Measurements from ENCODE around the gene EEFSEC. TPM values are rescaled to one million over a fixed set of nuclear protein-coding genes. Genes with fewer than 3 reads are reported as not detected.

The EEFSEC gene
- total RNA-seq (2014; rRNA removed; shearing (Covaris generic)), result 10.6 and 11.4 TPM in 2 replicates

DNA sequence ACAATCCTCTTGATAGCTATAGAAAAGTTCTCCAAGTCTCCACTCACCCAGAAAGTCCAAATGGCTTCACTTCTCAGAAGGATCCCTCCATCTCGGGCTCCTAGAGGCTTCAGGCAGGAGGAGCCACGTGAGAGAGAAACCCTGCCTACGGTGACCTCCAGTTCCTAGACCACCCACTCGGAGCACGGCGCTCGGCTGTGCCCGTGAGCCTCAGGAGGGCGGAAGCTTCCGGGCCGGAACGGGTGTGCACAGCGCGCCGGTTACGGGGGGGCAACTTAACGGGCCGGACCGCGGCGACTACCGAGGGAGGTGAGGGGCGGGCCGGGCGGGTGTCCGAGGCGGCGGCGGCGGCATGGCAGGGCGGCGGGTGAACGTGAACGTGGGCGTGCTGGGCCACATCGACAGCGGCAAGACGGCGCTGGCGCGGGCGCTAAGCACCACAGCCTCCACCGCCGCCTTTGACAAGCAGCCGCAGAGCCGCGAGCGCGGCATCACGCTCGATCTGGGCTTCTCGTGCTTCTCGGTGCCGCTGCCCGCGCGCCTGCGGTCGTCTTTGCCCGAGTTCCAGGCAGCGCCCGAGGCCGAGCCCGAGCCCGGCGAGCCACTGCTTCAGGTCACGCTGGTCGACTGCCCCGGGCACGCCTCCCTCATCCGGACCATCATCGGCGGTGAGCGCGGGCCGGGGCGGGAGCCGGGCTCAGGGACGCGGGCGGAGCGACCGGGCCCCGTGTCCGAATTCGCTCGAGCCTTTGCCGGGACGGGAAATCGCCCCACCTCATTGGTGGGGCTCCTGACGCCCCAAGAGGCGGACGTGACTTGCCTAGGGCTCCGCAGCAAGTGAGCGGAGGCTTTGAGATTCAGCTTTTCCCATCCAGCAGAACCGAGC, at the start of gene EEFSEC:
TSS of gene EEFSEC (plus strand) at position 326 of the 886 bp plus-strand sequence. CDS start at position 353, 27 bp downstream.
- Histone ChIP-seq H3K4me1 (no peaks in the 10 kb centered on the region), H3K9me3 (replicated peaks) (peaks cover 2% of the 10 kb centered on the region; the same call in 1 of the 2 replicates), H3K4me3 (peak within 1 kb of the TSS; percentile 97), H3K36me3 (peaks cover 5% of the 10 kb centered on the region; the same call in 1 of the 2 replicates), H3K27ac (peak within 1 kb of the TSS; percentile 70), H3K27me3 (no peaks in the 10 kb centered on the region)
- DNase-seq, result peak; percentile 84 to 88

DNA sequence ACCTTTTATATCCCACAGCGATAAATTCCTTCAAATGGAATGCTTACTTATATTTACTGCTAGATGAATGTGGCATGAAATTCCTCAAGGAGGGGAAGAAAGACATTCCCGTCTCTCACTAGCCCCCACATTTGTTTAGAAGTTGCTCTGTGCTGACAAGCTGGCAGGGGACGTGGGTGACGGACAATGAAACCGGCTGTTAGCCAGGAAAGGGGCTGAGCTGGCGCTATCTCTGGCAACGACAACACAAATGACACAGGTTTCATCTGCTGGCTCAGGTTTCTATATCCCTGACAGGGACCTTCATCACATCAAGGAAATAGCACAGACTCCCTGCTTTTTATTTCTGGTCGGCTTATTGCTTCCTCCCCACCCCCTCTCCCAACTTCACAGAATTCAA, 45.4 kb upstream of the EEFSEC start:
- peaks cover 46% of the 10 kb centered on the region for H3K36me3 ChIP-seq
- no peaks in the 10 kb centered on the region for H3K27me3 ChIP-seq
- no peak for DNase-seq
- H3K4me1 ChIP-seq, result no peaks in the 10 kb centered on the region; the same call in 1 of the 2 replicates
- no peaks in the 10 kb centered on the region for H3K9me3 ChIP-seq (replicated peaks)
- no peak overlapping the region for H3K4me3 ChIP-seq
- H3K27ac ChIP-seq, result no peak overlapping the region

DNA sequence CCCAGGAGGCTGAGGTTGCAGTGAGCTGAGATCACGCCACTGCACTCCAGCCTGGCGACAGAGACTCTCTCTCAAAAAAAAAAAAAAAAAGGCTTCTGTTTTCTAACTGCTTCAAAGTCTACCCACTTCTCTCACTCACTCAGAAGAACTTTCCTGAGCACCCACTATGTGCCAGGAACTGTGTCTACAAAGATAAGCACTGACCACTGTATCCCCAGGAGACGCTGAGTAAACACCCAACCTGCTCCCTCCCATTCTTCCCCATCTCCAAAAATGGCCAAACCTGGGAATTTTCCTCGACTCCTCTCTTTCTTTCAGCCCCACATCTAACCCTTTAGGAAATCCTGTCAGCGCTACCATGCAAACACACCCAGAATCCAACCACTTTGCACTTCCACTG, 42.1 kb upstream of the EEFSEC start:
- Histone ChIP-seq H3K27ac (no peak overlapping the region), H3K4me3 (no peak overlapping the region), H3K4me1 (no peaks in the 10 kb centered on the region; the same call in 1 of the 2 replicates), H3K27me3 (no peaks in the 10 kb centered on the region), H3K9me3 (replicated peaks) (no peaks in the 10 kb centered on the region), H3K36me3 (peaks cover 40% of the 10 kb centered on the region)
- DNase-seq, result no peak

GRCh38 chr3:128112357-128112968, 40.8 kb upstream of the EEFSEC start:
- H3K36me3 ChIP-seq, result peaks cover 34% of the 10 kb centered on the region
- H3K4me1 ChIP-seq, result no peaks in the 10 kb centered on the region; the same call in 1 of the 2 replicates
- no peak overlapping the region for H3K27ac ChIP-seq
- no peaks in the 10 kb centered on the region for H3K9me3 ChIP-seq (replicated peaks)
- no peaks in the 10 kb centered on the region for H3K27me3 ChIP-seq
- DNase-seq, result peak in 1 of 2 experiments; percentile 26
- H3K4me3 ChIP-seq, result no peak overlapping the region

- Histone ChIP-seq H3K36me3 (peaks cover 32% of the 10 kb centered on the region), H3K4me3 (no peak overlapping the region), H3K4me1 (no peaks in the 10 kb centered on the region; the same call in 1 of the 2 replicates), H3K9me3 (replicated peaks) (no peaks in the 10 kb centered on the region), H3K27ac (no peak overlapping the region), H3K27me3 (no peaks in the 10 kb centered on the region)
- DNase-seq, result no peak
Measured at GRCh38 chr3:128113817-128114794, 39.2 kb upstream of the EEFSEC start.

GRCh38 chr3:128122013-128122412, 31.3 kb upstream of the EEFSEC start:
- H3K4me1 ChIP-seq, result 0 out of 2 replicates have a peak, but pooled peaks cover 8% of the 10 kb centered on the region
- H3K27me3 ChIP-seq, result no peaks in the 10 kb centered on the region
- no peaks in the 10 kb centered on the region for H3K9me3 ChIP-seq (replicated peaks)
- H3K27ac ChIP-seq, result no peak overlapping the region
- no peak overlapping the region for H3K4me3 ChIP-seq
- DNase-seq, result no peak
- peaks cover 3% of the 10 kb centered on the region; the same call in 1 of the 2 replicates for H3K36me3 ChIP-seq

- Histone ChIP-seq H3K9me3 (replicated peaks) (no peaks in the 10 kb centered on the region), H3K4me3 (peak overlapping the region; percentile 78), H3K4me1 (0 out of 2 replicates have a peak, but pooled peaks cover 8% of the 10 kb centered on the region), H3K36me3 (no peaks in the 10 kb centered on the region), H3K27me3 (no peaks in the 10 kb centered on the region), H3K27ac (peak overlapping the region; percentile 63)
- DNase-seq, result no peak
Measured at GRCh38 chr3:128123156-128123537, 30.1 kb upstream of the EEFSEC start.

GRCh38 chr3:128123538-128124368, 29.5 kb upstream of the EEFSEC start, which contains the start of gene RUVBL1:
Gene RUVBL1, minus strand, starts transcription at chr3:128123812. Its CDS starts 88 bp downstream, at chr3:128123724.
- no peaks in the 10 kb centered on the region for H3K36me3 ChIP-seq

GRCh38 chr3:128127236-128127635, 26.0 kb upstream of the EEFSEC start:
- H3K9me3 ChIP-seq (replicated peaks), result no peaks in the 10 kb centered on the region
- no peaks in the 10 kb centered on the region for H3K36me3 ChIP-seq
- H3K4me1 ChIP-seq, result 0 out of 2 replicates have a peak, but pooled peaks cover 8% of the 10 kb centered on the region
- DNase-seq, result no peak
- H3K27ac ChIP-seq, result no peak overlapping the region
- no peak overlapping the region for H3K4me3 ChIP-seq
- H3K27me3 ChIP-seq, result no peaks in the 10 kb centered on the region

More at GRCh38 chr3:128123538-128124368, 29.5 kb upstream of the EEFSEC start, which contains the start of gene RUVBL1:
- 0 out of 2 replicates have a peak, but pooled peaks cover 8% of the 10 kb centered on the region for H3K4me1 ChIP-seq
- H3K9me3 ChIP-seq (replicated peaks), result no peaks in the 10 kb centered on the region
- H3K4me3 ChIP-seq, result peak within 1 kb of the TSS; percentile 78
- H3K27me3 ChIP-seq, result no peaks in the 10 kb centered on the region
- peak; percentile 99 for DNase-seq
- peak within 1 kb of the TSS; percentile 63 for H3K27ac ChIP-seq

DNA sequence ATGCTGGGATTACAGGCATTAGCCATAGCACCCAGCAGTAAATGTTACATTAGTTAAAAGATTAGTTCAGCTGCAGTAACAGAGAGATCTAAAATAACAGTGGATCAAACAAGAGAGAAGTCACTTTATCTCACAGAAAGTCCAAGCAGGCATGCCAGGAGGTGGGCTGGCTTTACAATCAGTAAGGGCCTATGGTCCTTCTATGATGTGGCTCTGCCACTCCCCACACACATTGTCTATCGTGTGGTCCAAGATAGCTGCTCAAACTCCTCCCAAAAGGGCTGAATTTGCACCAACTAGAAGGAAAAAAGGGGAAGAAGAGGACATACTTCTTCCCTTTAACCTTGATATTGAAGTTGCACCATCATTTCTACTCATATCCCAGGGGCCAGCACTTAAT, 25.0 kb upstream of the EEFSEC start:
- Histone ChIP-seq H3K27ac (no peak overlapping the region), H3K36me3 (no peaks in the 10 kb centered on the region), H3K4me3 (no peak overlapping the region), H3K4me1 (peaks cover 8% of the 10 kb centered on the region; the same call in 1 of the 2 replicates), H3K9me3 (replicated peaks) (no peaks in the 10 kb centered on the region), H3K27me3 (no peaks in the 10 kb centered on the region)
- no peak for DNase-seq

DNA sequence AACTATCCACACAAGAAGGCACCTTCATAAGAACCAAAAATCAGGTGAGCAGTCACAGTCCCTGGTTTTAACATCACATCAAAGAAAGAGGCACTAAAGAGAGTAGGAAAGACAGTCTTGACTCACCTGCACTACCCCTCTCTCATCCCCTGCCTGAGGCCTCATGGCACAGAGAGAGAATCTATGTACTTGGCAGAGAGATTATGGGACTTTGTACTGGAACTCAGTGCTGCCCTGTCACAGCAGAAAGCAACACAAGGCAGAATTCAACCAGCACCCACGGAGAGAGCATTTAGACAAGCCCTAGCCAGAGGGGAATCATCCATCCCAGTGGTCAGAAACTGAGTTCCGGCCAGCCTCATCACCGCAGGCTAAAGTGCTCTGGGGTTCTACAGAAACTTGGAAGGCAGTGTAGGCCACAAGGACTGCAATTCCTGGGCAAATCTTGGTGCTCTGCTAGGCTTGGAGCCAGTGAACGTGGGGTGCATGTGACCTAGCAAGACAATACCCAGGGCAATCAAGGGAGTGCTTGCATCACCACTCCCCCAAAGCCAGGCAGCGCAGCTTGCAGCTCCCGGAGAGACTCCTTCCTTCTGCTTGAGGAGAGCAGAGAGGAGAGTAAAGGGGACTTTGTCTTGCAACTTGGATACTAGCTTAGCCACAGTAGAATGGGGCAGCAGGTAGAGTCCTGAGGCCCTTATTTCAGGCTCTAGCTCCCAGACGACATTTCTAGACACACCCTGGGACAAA, 21.2 kb upstream of the EEFSEC start:
- H3K27me3 ChIP-seq, result no peaks in the 10 kb centered on the region

GRCh38 chr3:128133273-128133883, 19.9 kb upstream of the EEFSEC start:
- Histone ChIP-seq H3K27ac (no peak overlapping the region), H3K4me1 (peaks cover 4% of the 10 kb centered on the region; the same call in 1 of the 2 replicates), H3K36me3 (no peaks in the 10 kb centered on the region), H3K9me3 (replicated peaks) (no peaks in the 10 kb centered on the region), H3K4me3 (no peak overlapping the region), H3K27me3 (no peaks in the 10 kb centered on the region)
- peak; percentile 67 to 82 for DNase-seq

More for the DNA sequence above, 21.2 kb upstream of the EEFSEC start:
- Histone ChIP-seq H3K36me3 (no peaks in the 10 kb centered on the region), H3K4me1 (peaks cover 4% of the 10 kb centered on the region; the same call in 1 of the 2 replicates), H3K4me3 (no peak overlapping the region), H3K9me3 (replicated peaks) (no peaks in the 10 kb centered on the region), H3K27ac (no peak overlapping the region)
- no peak for DNase-seq
